ENCODE measurements around the gene DIS3L2. TPM values are rescaled to one million over a fixed set of nuclear protein-coding genes. Genes with fewer than 3 reads are reported as not detected.

The DIS3L2 gene
- total and polyA plus RNA-seq, 2 of the 4 experiments (the other 2 are of a cell fraction): 14.7 to 19.2 TPM

- no CpG with 5 or more reads among the region's 2 CpGs for WGBS, 2 experiments (ENCODE audit: extremely low coverage in 2 of 2, insufficient read length in 1 of 2)
Observed at GRCh38 chr2:232190796-232191195, 229.3 kb downstream of the DIS3L2 start.

More at GRCh38 chr2:232190796-232191195, 229.3 kb downstream of the DIS3L2 start:
- ChIA-PET POLR2A (ENCODE audit: unreplicated experiment) (no interaction called here), CTCF (no interaction called here)
- Histone ChIP-seq H2BK15ac (ENCODE audit: low read depth, low read length) (no peak overlapping the region), H3K9me1 (ENCODE audit: insufficient read depth, low read length) (no peaks in the 10 kb centered on the region), H2BK120ac (ENCODE audit: low read depth, low read length) (no peak overlapping the region), H3K23ac (ENCODE audit: low read depth, low read length) (no peak overlapping the region), H4K20me1 (ENCODE audit: insufficient read depth, low read length) (no peaks in the 10 kb centered on the region), H2BK5ac (ENCODE audit: low read depth, low read length, poor library complexity, severe bottlenecking) (no peak overlapping the region), H3K4me1 (ENCODE audit: control insufficient read depth, insufficient read depth, low read length) (no peaks in the 10 kb centered on the region), H3K36me3 (ENCODE audit: control insufficient read depth, insufficient read depth, low read length) (no peaks in the 10 kb centered on the region), H4K8ac (ENCODE audit: low read depth in 2 of 2, low read length in 2 of 2) (no peak overlapping the region), H3K9ac (ENCODE audit: low read depth, low read length) (no peak overlapping the region), H2AK5ac (ENCODE audit: low read depth, low read length) (no peak overlapping the region), H3K9me3 (ENCODE audit: control insufficient read depth, insufficient read depth, low read length) (peaks cover 2% of the 10 kb centered on the region; the same call in 1 of the 2 replicates), H3K4ac (ENCODE audit: low read depth, low read length) (no peak overlapping the region), H4K5ac (ENCODE audit: low read depth, low read length) (no peak overlapping the region), H3K27me3 (ENCODE audit: control insufficient read depth, insufficient read depth, low read length) (no peaks in the 10 kb centered on the region), H3K4me3 (ENCODE audit: insufficient read depth, low read depth, low read length) (no peak overlapping the region), H3K27ac (ENCODE audit: insufficient read depth, low read length) (no peak overlapping the region), H3K56ac (ENCODE audit: extremely low read depth, insufficient read depth, low read length) (no peak overlapping the region), H3K18ac (ENCODE audit: low read depth, low read length) (no peak overlapping the region), H2AFZ (replicated peaks; ENCODE audit: low read length, poor library complexity) (no peak overlapping the region), H3K4me2 (ENCODE audit: low read depth, low read length) (no peak overlapping the region), H3K79me1 (ENCODE audit: low read depth in 1 of 2, low read length in 2 of 2) (no peaks in the 10 kb centered on the region; a peak in 1 of 4 replicates), H4K91ac (ENCODE audit: insufficient read depth, low read depth, low read length) (no peak overlapping the region), H2BK20ac (ENCODE audit: low read depth, low read length) (no peak overlapping the region), H2AK9ac (replicated peaks; ENCODE audit: low read depth, low read length, poor library complexity) (no peak overlapping the region), H3K14ac (replicated peaks; ENCODE audit: low read depth, low read length) (no peak overlapping the region)
- ATAC-seq (ENCODE audit: low read depth): no peak
- intact Hi-C loops (cut with micrococcal nuclease) (no loop called here), dilution Hi-C loops (cut with HindIII; ENCODE audit: low sequenced_read_pairs, unreplicated experiment) (no loop called here), in situ Hi-C loops (cut with MboI; ENCODE audit: low sequenced_read_pairs) (no loop called here)
- no peak for TF ChIP-seq FOS (IDR thresholded peaks at IDR 0.05; ENCODE audit: low read depth, low read length)
- no peak for TF ChIP-seq RFX5 (IDR thresholded peaks at IDR 0.05; ENCODE audit: low read depth, low read length)
- no peak for TF ChIP-seq MXI1 (IDR thresholded peaks at IDR 0.05; ENCODE audit: borderline replicate concordance, low read depth, low read length)
- no peak for TF ChIP-seq POLR2A (IDR thresholded peaks at IDR 0.05; ENCODE audit: low read depth, low read length)
- no peak for TF ChIP-seq ELK1 (IDR thresholded peaks at IDR 0.05; ENCODE audit: borderline replicate concordance, low read depth, low read length)
- no peak for TF ChIP-seq RCOR1 (IDR thresholded peaks at IDR 0.05; ENCODE audit: insufficient replicate concordance, low read length)
- TF ChIP-seq MAZ (IDR thresholded peaks at IDR 0.05; ENCODE audit: borderline replicate concordance, low read depth, low read length): no peak
- TF ChIP-seq NFE2L2 (IDR thresholded peaks at IDR 0.05; ENCODE audit: low read depth, low read length): no peak
- TF ChIP-seq CHD1 (IDR thresholded peaks at IDR 0.05; ENCODE audit: low read depth, low read length): no peak
- TF ChIP-seq RAD21 (IDR thresholded peaks at IDR 0.05; ENCODE audit: low read length): no peak
- TF ChIP-seq SMC3 (IDR thresholded peaks at IDR 0.05; ENCODE audit: low read depth, low read length): no peak
- no peak for TF ChIP-seq BHLHE40 (IDR thresholded peaks at IDR 0.05; ENCODE audit: low read depth, low read length)
- no peak for TF ChIP-seq USF2 (IDR thresholded peaks at IDR 0.05; ENCODE audit: low read depth, low read length)
- no peak for DNase-seq
- no TSS peak for BruUV-seq (replicated peaks)
